Renal cortical epithelial cell (primary cell): ENCODE results near the gene ST8SIA3. TPM values are rescaled to one million over a fixed set of nuclear protein-coding genes. Genes with fewer than 3 reads are reported as not detected.
"Not testable (repeated sequence)": the region's sequence is repeated elsewhere in the genome, so short reads cannot be mapped to it uniquely, and the experiment has no call there.

Source experiments
- DNase-seq: peaks from one replicate; pipeline ENCODE4 v3.0.0-alpha.2; 2011; ENCODE audit warnings: low read depth
- total RNA-seq: library from RNA; depleted of rRNA; stranded (reverse); fragments of >200 nt; gene quantifications from 2 replicates; pipeline ENCODE4 v1.2.3, GENCODE V29; 2014

The ST8SIA3 gene
- total RNA-seq, 1 donor from 2014 or later: not detected

GRCh38 chr18:57364460-57364859 lies 12.1 kb downstream of the ST8SIA3 start:
- no peak for DNase-seq

- no peak for DNase-seq
Observed at GRCh38 chr18:57366528-57367081, 14.2 kb downstream of the ST8SIA3 start.

DNA sequence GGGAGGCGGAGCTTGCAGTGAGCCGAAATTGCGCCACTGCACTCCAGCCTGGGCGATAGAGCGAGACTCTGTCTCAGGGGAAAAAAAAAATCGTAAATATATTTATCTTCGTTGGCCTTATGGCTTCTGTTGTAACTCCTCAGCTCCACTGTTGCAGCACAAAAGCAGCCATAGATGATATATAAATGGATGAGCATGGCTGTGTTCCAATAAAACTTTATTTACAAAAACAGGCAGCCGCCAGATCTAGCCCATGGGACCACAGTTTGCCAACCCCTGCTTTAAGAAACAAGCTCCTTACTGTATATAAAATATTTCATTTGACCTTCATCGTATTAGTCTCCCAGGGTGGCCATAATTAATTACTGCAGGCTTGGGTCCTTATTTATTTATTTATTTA lies 20.1 kb downstream of the ST8SIA3 start:
- no peak for DNase-seq

DNA sequence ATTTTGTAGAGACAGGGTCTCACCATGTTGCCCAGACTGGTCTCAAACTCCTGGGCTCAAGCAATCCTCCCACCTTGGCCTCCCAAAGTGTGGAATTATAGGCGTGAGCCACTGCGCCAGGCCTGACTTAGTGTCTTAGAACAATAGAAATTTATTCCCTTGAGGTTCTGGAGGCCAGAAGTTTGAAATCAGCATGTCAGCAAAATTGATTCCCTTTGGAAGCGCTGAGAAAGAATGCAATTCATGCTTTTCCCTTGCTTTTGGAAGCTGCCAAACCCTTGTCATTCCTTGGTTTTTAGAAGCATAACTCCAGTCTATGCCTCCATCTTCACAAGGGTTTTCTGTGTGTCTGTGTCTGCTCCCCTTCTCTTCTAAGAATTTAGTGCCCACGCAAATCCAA lies 20.7 kb downstream of the ST8SIA3 start:
- no peak for DNase-seq

DNA sequence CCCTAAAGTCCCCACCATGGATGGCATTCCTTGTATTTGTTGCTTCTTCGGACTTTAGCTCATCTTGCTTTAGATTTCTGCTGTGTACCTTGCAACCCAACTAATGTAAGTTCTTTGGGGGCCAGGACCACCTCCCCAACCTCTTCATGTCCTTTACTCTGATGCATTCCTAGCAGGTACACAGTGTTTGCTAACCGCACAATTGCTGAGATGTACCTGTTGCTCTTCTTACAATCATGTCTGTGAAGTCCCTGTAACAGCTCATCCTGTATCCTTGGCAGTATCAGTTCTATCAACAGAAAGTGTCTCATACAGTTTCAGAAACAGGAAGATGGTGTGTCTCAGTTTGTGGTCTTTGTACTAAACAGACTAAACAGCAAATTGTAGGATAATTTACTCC lies 24.1 kb downstream of the ST8SIA3 start:
- no peak for DNase-seq

DNA sequence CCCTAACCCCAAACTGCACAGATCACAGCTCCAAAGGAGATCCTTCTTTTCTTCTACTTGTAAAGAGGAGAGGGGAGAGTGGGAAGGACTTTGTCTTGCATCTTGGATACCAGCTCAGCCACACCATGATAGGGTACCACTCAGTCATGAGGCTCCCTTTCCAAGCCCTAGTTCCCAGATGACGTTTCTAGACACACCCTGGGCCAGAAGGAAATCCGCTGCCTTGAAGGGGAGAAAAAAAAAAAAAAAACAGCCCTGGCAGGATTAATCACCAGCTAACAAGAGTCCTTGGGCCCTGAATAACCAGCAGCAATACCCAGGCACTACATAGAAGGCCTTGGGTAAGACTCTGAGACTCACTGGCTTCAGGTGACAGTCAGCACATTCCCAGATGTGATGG lies 36.9 kb downstream of the ST8SIA3 start:
- DNase-seq: no peak

DNA sequence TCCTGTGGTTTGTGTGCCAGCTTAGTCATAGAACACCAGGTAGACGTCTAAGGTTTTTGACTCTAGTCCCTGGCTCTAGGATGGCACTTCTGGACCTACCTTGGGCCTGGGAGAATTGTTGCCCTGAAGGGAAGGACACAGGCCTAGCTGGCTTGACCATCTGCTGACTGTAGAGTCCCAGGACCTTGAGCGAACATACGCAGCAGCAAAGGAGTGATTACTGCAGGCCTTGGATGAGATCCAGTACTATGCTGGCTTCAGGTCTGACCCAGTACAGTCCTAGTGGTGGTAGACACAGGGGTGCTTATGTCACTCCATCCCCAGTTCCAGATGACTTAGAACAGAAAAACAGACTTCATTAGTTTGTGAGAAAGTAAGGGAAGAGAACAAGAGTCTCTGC lies 37.7 kb downstream of the ST8SIA3 start:
- DNase-seq: no peak

GRCh38 chr18:57394749-57395148 lies 42.4 kb downstream of the ST8SIA3 start:
- not testable (repeated sequence) for DNase-seq

GRCh38 chr18:57396831-57397230 lies 44.5 kb downstream of the ST8SIA3 start:
- not testable (repeated sequence) for DNase-seq

DNA sequence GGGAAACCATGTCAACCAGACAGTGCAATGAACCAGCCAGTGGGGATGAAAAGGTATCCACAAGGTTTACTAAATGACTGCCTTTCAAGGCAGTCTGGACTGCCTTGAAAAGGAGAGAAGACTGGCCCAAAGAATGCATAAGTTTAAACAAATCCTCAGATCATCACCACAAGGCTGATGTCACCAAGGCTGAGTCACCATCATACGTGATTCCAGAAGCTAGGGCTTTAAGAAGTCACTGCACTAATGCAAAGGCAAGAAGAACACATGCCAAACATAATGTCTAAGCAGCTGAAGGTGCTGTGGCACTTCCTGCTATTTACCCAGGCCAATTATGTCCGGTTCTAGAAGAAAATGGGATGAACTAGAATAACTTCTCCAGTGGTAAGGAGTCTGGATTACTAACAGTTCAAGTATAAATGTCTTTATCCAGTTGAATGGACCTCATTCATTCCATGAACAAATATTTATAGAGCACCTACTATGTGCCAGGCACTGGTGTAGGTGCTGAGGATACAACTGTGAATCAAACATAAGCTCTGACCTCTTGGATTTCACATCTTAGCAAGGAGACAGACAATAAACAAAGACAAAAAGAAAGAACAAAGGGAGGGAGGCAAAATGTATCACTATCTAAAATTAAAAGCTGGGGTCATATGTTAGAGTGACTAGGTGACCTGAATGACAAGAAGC lies 45.2 kb downstream of the ST8SIA3 start:
- DNase-seq: peak; percentile 13

DNA sequence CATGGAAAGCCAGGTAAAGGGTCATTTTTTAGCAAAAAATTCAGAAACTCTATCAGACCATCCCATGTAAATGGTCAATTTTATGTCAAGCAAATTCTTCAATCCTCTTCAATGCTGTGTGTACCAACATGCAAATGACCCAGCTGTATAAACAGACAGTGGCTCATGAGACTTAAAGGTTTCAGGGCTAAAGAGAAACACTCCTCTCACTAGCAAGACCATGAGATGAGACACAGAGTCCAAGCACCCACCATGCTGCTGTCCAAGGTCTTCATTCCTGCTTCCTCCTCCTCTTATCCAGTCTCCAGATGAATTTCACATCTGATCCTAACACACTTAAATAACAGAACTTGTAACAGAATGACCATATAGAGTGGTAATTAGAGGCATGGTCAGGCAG lies 52.0 kb downstream of the ST8SIA3 start:
- DNase-seq: no peak

GRCh38 chr18:57409650-57410049 lies 57.3 kb downstream of the ST8SIA3 start:
- no peak for DNase-seq

DNA sequence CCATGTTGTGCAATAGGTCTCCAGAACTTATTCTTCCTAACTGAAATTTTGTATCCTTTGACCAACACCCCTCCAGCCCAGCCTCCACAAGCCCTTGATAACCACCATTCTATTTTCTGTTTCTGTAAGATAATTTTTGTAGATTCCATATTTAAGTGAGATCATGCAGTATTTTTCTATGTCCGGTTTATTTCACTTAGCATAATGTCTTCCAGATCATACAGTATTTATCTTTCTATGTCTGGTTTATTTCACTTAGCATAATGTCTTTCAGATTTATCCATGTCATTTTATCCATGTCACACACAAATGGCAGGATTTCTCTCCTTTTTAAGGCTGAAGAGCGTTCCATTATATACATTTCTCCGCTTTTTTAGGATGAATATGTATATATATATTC lies 58.4 kb downstream of the ST8SIA3 start:
- no peak for DNase-seq

DNA sequence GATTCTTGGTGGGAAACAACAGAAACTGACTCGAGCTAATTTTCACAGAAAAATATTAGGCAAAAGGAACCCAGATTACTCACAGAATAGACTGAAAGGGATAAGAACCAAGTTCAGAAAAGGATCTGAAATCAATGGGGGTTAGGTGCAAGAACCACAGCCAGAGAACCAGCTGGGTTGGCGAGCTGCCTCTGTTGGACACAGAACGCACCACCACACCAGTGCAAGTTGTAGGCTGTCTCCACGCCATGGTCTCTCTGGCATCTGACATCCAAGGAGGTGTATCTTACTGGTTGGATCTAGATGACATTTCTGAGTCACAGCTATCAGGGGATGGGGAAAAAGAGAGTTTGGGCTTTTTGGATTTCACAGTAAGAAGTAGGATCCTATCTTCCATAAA lies 64.2 kb downstream of the ST8SIA3 start:
- no peak for DNase-seq

Other genes with a start within 250 kb of the ST8SIA3 start
- gene BOD1L2, start 205.5 kb upstream of the ST8SIA3 start, total RNA-seq: not detected in 2 replicates
- under 0.01 and 0.80 TPM in 2 replicates for gene ONECUT2, start 82.8 kb downstream of the ST8SIA3 start, total RNA-seq
- gene FECH, start 234.1 kb downstream of the ST8SIA3 start, total RNA-seq: 39.3 and 40.5 TPM in 2 replicates